GM06990 (cell line): ENCODE results near the gene SMAD6.

Experiments
- DNase-seq: peaks from one replicate; pipeline ENCODE4 v3.0.0-alpha.2; 2011; ENCODE audit not compliant: insufficient read length; ENCODE audit errors: extremely low read depth
- H3K27me3 ChIP-seq: replicated peaks from 2 replicates; pipeline ENCODE4 v1.6.0; 2011; ENCODE audit warnings: low read length; ENCODE audit not compliant: control insufficient read depth, insufficient read depth
- H3K36me3 ChIP-seq: 2 replicates; pipeline ENCODE4 v1.5.1; 2011; ENCODE audit warnings: low read length; ENCODE audit not compliant: control insufficient read depth, insufficient read depth
- H3K4me3 ChIP-seq: replicated peaks from 2 replicates; pipeline ENCODE4 v1.5.1; 2011; ENCODE audit warnings: low read depth, mild to moderate bottlenecking, control low read depth, low read length
- CTCF ChIP-seq: IDR thresholded peaks from 2 replicates; pipeline ENCODE4 v1.5.1; 2011; ENCODE audit warnings: low read length, control low read depth, mild to moderate bottlenecking, inconsistent platforms; ENCODE audit not compliant: insufficient read depth, poor library complexity, severe bottlenecking

The SMAD6 gene

DNA sequence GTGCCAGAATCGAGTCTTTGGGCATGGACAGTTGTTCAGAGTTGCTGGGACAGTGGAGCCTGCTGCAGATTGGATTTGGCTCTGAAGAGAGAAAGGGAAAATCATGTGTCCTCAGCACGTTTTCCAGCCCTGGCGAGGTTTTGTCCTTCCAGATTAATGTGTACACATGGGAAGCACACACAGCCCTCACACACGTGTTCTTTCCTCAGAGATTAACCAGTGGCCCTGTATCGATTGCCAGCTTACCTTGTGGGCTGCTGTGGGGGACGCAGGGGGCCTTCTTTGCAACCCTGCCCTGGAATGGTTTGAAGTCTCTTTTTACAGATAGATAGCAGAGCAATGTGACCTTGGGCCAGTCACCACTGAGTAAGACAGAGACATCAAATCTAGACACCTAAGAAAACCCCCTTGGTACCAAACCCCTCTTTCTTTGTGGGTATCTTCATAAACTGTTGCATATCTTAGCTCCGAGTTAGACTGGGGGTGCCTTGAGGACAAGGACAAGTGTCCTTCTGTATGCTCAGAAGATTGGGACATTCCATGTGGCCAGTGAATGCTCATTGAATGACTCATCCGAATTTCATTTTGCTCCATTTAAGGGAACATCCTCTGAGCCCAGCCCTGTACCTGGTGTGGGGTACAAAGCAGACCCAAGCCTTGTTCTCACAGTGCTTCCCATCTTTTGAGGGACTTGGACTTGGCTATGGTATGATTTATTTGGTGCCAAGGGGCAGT is 48.0 kb downstream of the SMAD6 start:
- Histone ChIP-seq H3K4me3 (no peak overlapping the region), H3K36me3 (no peaks in the 10 kb centered on the region), H3K27me3 (no peaks in the 10 kb centered on the region)
- no peak for TF ChIP-seq CTCF
- DNase-seq: no peak

GRCh38 chr15:66750609-66751008 is 48.6 kb downstream of the SMAD6 start:
- no peak overlapping the region for H3K4me3 ChIP-seq

GRCh38 chr15:66751579-66751978 is 49.5 kb downstream of the SMAD6 start:
- Histone ChIP-seq H3K36me3 (no peaks in the 10 kb centered on the region), H3K27me3 (no peaks in the 10 kb centered on the region), H3K4me3 (no peak overlapping the region)
- TF ChIP-seq CTCF: no peak
- no peak for DNase-seq

More at GRCh38 chr15:66750609-66751008, 48.6 kb downstream of the SMAD6 start:
- H3K36me3 ChIP-seq: no peaks in the 10 kb centered on the region
- TF ChIP-seq CTCF: no peak
- no peak for DNase-seq
- H3K27me3 ChIP-seq: no peaks in the 10 kb centered on the region

DNA sequence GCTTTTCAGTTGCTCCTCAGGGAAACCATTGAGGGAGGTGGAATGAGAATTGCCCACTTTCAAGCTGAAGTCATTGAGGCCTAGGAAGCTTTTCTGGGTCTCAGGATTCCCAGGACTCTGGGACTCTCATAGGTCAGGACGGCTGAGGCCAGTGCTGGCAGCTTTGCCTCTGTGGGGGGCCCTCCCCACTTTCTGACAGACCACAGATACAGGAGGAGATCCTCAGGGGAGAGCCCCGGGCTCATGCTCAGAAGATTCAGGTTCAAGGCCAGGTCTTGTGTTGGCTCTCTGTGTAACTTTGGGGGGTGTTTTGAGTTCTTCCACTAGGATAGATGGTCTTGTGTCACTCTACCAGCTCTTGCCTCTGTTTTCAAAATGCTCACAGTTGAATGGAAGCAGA is 50.0 kb downstream of the SMAD6 start:
- Histone ChIP-seq H3K27me3 (no peaks in the 10 kb centered on the region), H3K4me3 (no peak overlapping the region), H3K36me3 (no peaks in the 10 kb centered on the region)
- DNase-seq: no peak
- no peak for TF ChIP-seq CTCF

GRCh38 chr15:66753687-66754377 is 51.8 kb downstream of the SMAD6 start:
- DNase-seq: no peak
- Histone ChIP-seq H3K27me3 (no peaks in the 10 kb centered on the region; the same call in 1 of the 2 replicates), H3K4me3 (no peak overlapping the region), H3K36me3 (no peaks in the 10 kb centered on the region)
- TF ChIP-seq CTCF: no peak
